Osteoblast (primary cell): ENCODE data around the gene CIC. TPM values are rescaled to one million over a fixed set of nuclear protein-coding genes. Genes with fewer than 3 reads are reported as not detected.
A peak's percentile ranks its signal among the peaks of the same experiment; 100 is the strongest.

Source experiments
- DNase-seq: peaks from one replicate; pipeline ENCODE4 v3.0.0; 2011; ENCODE audit warnings: low spot score, mixed read lengths; ENCODE audit not compliant: insufficient read length; ENCODE audit errors: missing footprints
- H2AFZ ChIP-seq: 2 replicates; pipeline ENCODE4 v1.6.0; 2011; ENCODE audit warnings: mild to moderate bottlenecking, low read length
- H3K27ac ChIP-seq: 2 replicates; pipeline ENCODE4 v1.5.1; 2011; ENCODE audit warnings: mild to moderate bottlenecking, low read depth, low read length, moderate library complexity
- H3K27me3 ChIP-seq: 2 replicates; pipeline ENCODE4 v1.6.0; 2012; ENCODE audit warnings: mild to moderate bottlenecking, control low read depth, inconsistent platforms, low read length, moderate library complexity; ENCODE audit not compliant: insufficient read depth
- H3K36me3 ChIP-seq: 2 replicates; pipeline ENCODE4 v1.5.1; 2011; ENCODE audit warnings: mild to moderate bottlenecking, low read length, control low read depth, moderate library complexity; ENCODE audit not compliant: insufficient read depth
- H3K4me1 ChIP-seq: 2 replicates; pipeline ENCODE4 v1.5.1; 2011; ENCODE audit warnings: mild to moderate bottlenecking, low read length, control low read depth, moderate library complexity; ENCODE audit not compliant: insufficient read depth
- H3K4me2 ChIP-seq: 2 replicates; pipeline ENCODE4 v1.6.0; 2011; ENCODE audit warnings: mild to moderate bottlenecking, low read length; ENCODE audit not compliant: insufficient read depth
- H3K4me3 ChIP-seq: fragments of 200-600 bp; sonication (generic); 3 replicates; pipeline ENCODE4 v1.5.1; 2012; ENCODE audit warnings: mild to moderate bottlenecking, low read length, inconsistent platforms; ENCODE audit not compliant: insufficient read depth
- H3K79me2 ChIP-seq: 2 replicates; pipeline ENCODE4 v1.6.0; 2012; ENCODE audit warnings: mild to moderate bottlenecking, low read length, control low read depth, inconsistent platforms; ENCODE audit not compliant: insufficient read depth
- H3K9me3 ChIP-seq: 2 replicates; pipeline ENCODE4 v1.5.1; 2011; ENCODE audit warnings: low read depth, low read length, control low read depth
- H4K20me1 ChIP-seq: 2 replicates; pipeline ENCODE4 v1.6.0; 2012; ENCODE audit warnings: mild to moderate bottlenecking, low read length, control low read depth; ENCODE audit not compliant: insufficient read depth
- CTCF ChIP-seq: IDR thresholded peaks from 2 replicates; pipeline ENCODE4 v1.5.1; 2011; ENCODE audit warnings: mild to moderate bottlenecking, low read depth, low read length, moderate library complexity; ENCODE audit errors: extremely low read depth
- total RNA-seq: library from RNA; depleted of rRNA; stranded (reverse); fragments of >200 nt; gene quantifications from 2 replicates; pipeline ENCODE4 v1.2.3, GENCODE V29; 2012

Gene CIC
- total RNA-seq, 1 donor: 39.1 TPM

- Histone ChIP-seq H3K27me3 (no peaks in the 10 kb centered on the region), H3K36me3 (peaks cover 60% of the 10 kb centered on the region), H3K79me2 (peaks cover 84% of the 10 kb centered on the region), H3K9me3 (no peaks in the 10 kb centered on the region), H3K4me1 (peaks cover 17% of the 10 kb centered on the region), H4K20me1 (peaks cover 37% of the 10 kb centered on the region), H2AFZ (no peak overlapping the region), H3K4me2 (no peak overlapping the region), H3K4me3 (no peak overlapping the region), H3K27ac (no peak overlapping the region)
- DNase-seq: peak; percentile 57
- no peak for TF ChIP-seq CTCF
Observed at GRCh38 chr19:42224940-42225717, 43.9 kb upstream of the CIC start.

GRCh38 chr19:42225718-42226292 is 43.2 kb upstream of the CIC start:
- no peaks in the 10 kb centered on the region for H3K9me3 ChIP-seq
- H3K27me3 ChIP-seq: no peaks in the 10 kb centered on the region
- no peak for TF ChIP-seq CTCF
- H4K20me1 ChIP-seq: peaks cover 40% of the 10 kb centered on the region
- H3K4me2 ChIP-seq: no peak overlapping the region
- H2AFZ ChIP-seq: no peak overlapping the region
- peaks cover 14% of the 10 kb centered on the region for H3K4me1 ChIP-seq
- DNase-seq: peak; percentile 49
- H3K4me3 ChIP-seq: no peak overlapping the region
- H3K79me2 ChIP-seq: peaks cover 81% of the 10 kb centered on the region
- no peak overlapping the region for H3K27ac ChIP-seq
- H3K36me3 ChIP-seq: peaks cover 64% of the 10 kb centered on the region

GRCh38 chr19:42226886-42227285 is 42.2 kb upstream of the CIC start:
- Histone ChIP-seq H3K4me3 (no peak overlapping the region), H3K27ac (no peak overlapping the region), H3K79me2 (peaks cover 71% of the 10 kb centered on the region), H4K20me1 (peaks cover 42% of the 10 kb centered on the region), H2AFZ (no peak overlapping the region), H3K36me3 (peaks cover 71% of the 10 kb centered on the region), H3K4me2 (no peak overlapping the region), H3K9me3 (no peaks in the 10 kb centered on the region), H3K27me3 (no peaks in the 10 kb centered on the region), H3K4me1 (peaks cover 4% of the 10 kb centered on the region)
- DNase-seq: peak; percentile 88
- TF ChIP-seq CTCF: no peak

GRCh38 chr19:42228641-42229040 is 40.4 kb upstream of the CIC start:
- Histone ChIP-seq H3K36me3 (peaks cover 81% of the 10 kb centered on the region), H3K27ac (no peak overlapping the region), H2AFZ (no peak overlapping the region), H3K4me2 (no peak overlapping the region), H3K4me3 (no peak overlapping the region), H3K79me2 (peaks cover 61% of the 10 kb centered on the region), H3K4me1 (peaks cover 4% of the 10 kb centered on the region), H4K20me1 (peaks cover 45% of the 10 kb centered on the region), H3K9me3 (no peaks in the 10 kb centered on the region), H3K27me3 (no peaks in the 10 kb centered on the region)
- TF ChIP-seq CTCF: no peak
- DNase-seq: peak; percentile 73
